ENCODE data around the gene CALN1.
"Not testable (repeated sequence)": the region's sequence is repeated elsewhere in the genome, so short reads cannot be mapped to it uniquely, and the experiment has no call there.

The CALN1 gene

GRCh38 chr7:72412121-72412618 is at the start of gene CALN1:
Gene CALN1, minus strand, starts transcription at chr7:72412338.
- not testable (repeated sequence) for DNase-seq (ENCODE audit: low spot score)

- no peak for DNase-seq (ENCODE audit: low spot score)
Measured at GRCh38 chr7:72453471-72453870, 41.3 kb upstream of the CALN1 start.

- DNase-seq (ENCODE audit: low spot score) = no peak
Measured at GRCh38 chr7:72447465-72448204, 35.5 kb upstream of the CALN1 start.

GRCh38 chr7:72446591-72447462 is 34.7 kb upstream of the CALN1 start:
- no peak for DNase-seq (ENCODE audit: low spot score)

GRCh38 chr7:72446131-72446530 is 34.0 kb upstream of the CALN1 start:
- DNase-seq (ENCODE audit: low spot score) = no peak

- DNase-seq (ENCODE audit: low spot score) = no peak
Measured at GRCh38 chr7:72445580-72445979, 33.4 kb upstream of the CALN1 start.

- no peak for DNase-seq (ENCODE audit: low spot score)
Measured at GRCh38 chr7:72445075-72445474, 32.9 kb upstream of the CALN1 start.

GRCh38 chr7:72444026-72444776 is 32.1 kb upstream of the CALN1 start:
- no peak for DNase-seq (ENCODE audit: low spot score)

- DNase-seq (ENCODE audit: low spot score) = no peak
Measured at GRCh38 chr7:72441791-72442190, 29.7 kb upstream of the CALN1 start.

GRCh38 chr7:72438491-72438890 is 26.4 kb upstream of the CALN1 start:
- no peak for DNase-seq (ENCODE audit: low spot score)

GRCh38 chr7:72437610-72438009 is 25.5 kb upstream of the CALN1 start:
- no peak for DNase-seq (ENCODE audit: low spot score)

- no peak for DNase-seq (ENCODE audit: low spot score)
Measured at GRCh38 chr7:72437061-72437585, 25.0 kb upstream of the CALN1 start.

GRCh38 chr7:72435925-72436480 is 23.9 kb upstream of the CALN1 start:
- DNase-seq (ENCODE audit: low spot score) = no peak

GRCh38 chr7:72435366-72435765 is 23.2 kb upstream of the CALN1 start:
- DNase-seq (ENCODE audit: low spot score) = no peak

- DNase-seq (ENCODE audit: low spot score) = no peak
Measured at GRCh38 chr7:72430531-72430930, 18.4 kb upstream of the CALN1 start.

GRCh38 chr7:72429316-72429715 is 17.2 kb upstream of the CALN1 start:
- no peak for DNase-seq (ENCODE audit: low spot score)

GRCh38 chr7:72416846-72417245 is 4.7 kb upstream of the CALN1 start:
- no peak for DNase-seq (ENCODE audit: low spot score)

GRCh38 chr7:72415586-72415985 is 3.4 kb upstream of the CALN1 start:
- DNase-seq (ENCODE audit: low spot score) = no peak

- no peak for DNase-seq (ENCODE audit: low spot score)
Measured at GRCh38 chr7:72413886-72414285, 1.7 kb upstream of the CALN1 start.

GRCh38 chr7:72413290-72413689 is 1.2 kb upstream of the CALN1 start:
- no peak for DNase-seq (ENCODE audit: low spot score)

GRCh38 chr7:72411419-72411818 is 719 bp downstream of the CALN1 start:
- no peak for DNase-seq (ENCODE audit: low spot score)

- DNase-seq (ENCODE audit: low spot score) = no peak
Measured at GRCh38 chr7:72409638-72410015, 2.5 kb downstream of the CALN1 start.
